GM21786 (cell line): Measurements from ENCODE around the gene NKX3-2.

Experiments used
- ATAC-seq: cut with Tn5 transposase; IDR thresholded peaks from one replicate; pipeline ENCODE4 v1.9.1; 2021; ENCODE audit not compliant: unreplicated experiment

Gene NKX3-2

GRCh38 chr4:13534344-13535063 is 9.8 kb downstream of the NKX3-2 start:
- ATAC-seq, result no peak

- ATAC-seq, result no peak
Observed at GRCh38 chr4:13533670-13534343, 10.5 kb downstream of the NKX3-2 start.

DNA sequence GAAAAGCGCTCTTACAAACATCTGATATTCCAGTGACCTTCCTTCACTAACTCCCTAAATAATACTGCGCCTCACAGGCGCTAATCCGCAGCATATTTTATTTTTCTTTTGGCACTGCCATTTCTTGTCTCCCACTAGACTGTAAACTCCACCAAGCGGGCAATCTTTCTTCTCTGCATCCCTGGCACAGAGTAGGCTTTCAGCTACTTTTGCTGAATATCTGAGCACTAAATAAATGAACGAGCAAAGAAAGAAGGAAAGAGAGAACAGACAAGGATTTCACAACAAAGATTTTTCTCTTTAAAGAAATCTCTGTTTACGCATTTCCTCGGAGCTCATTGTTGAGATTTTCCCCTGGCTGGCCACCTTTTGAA is 12.7 kb downstream of the NKX3-2 start:
- ATAC-seq, result no peak

DNA sequence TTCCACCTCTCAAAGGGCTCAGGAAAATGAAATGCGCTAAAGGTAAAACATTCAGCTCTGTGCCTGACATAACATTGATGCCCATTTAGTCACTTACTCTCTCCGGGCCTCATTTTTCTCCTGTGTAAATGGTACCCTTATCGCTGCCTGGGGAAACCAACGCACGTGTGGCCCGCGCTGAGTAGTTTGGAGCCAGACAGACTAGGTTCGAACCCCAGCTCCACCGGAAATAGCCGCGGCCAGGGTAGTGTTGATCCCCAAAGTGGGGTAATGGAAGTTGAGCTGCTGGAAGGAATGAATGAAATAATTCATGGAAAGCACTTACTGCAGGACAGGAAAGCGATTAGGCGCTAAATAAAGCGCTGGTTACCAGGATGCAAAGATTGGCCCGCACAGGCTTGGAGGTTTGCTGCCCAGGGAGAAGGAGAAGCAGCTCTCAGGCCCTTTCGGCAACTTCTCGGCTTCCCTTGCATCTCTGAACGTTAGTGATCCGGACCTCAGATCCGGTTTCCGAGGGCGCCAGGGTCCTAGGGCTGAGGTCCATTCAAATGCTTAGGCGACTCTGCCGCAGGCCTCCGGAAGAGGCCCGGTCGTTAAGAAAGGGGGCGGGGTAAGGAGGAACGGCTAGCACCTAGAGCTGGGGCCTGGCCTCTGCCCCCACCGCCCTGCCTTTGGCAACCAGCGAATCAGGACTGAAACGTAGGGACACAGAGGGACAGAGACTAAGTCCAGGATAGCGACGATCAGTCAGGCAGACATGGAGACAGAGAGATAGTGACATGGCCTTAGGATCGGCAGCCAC is 13.3 kb downstream of the NKX3-2 start:
- ATAC-seq, result no peak

- no peak for ATAC-seq
Observed at GRCh38 chr4:13529128-13529919, 15.0 kb downstream of the NKX3-2 start.

DNA sequence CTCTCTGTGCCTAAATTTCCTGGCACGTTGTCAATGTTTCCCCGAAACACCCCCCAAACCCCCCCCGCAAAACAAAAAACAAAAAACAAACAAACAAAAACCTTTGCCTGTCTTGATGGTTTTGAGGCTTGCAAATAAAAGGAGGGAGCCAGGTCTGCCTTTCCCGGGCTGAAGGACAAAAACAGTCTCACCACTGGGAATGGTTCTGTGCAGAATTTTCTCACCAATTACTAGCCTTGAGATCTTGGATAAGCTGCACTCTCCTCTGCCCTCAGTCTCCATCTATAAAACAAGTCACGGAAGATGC is 15.5 kb downstream of the NKX3-2 start:
- no peak for ATAC-seq

DNA sequence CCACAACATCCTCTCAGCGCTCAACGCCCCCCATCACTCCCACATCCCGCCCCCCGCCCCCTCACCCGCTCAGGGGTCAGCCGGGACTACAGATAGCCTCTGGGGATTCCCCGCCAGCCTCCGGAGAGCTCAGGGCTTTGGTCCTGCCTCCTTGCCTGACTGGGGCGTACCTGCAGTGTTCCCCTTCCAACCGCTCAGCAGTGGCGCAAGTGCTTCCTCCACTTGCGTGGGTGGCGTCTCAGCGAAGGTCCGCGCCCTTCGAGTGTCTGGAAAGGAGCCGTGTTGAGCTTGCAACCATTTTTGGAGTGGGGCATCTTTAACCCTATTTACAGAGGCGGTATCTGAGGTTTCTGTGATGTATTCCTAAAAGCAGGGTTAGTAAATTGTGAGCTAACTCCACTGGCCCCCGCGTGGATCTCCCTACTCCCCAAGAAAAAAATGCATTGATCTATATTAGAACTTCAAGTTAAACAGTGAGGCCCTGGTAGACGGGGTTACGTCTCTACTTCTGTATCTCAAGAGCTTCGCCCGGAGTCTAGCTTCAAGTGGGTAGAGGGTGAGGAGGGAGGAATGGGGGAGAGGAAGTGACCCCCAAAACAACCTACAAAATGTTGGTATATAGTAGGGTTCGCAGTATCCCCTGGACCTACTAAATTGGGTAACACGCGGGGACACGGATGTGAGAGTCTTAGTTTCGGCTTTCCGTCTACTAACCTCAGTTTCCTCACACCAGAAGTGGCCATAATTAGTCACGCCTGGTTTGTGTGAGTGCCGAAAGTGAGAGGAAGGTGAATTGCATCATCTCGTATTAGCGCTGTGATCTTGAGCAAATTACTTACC is 16.1 kb downstream of the NKX3-2 start:
- peak; percentile 84 for ATAC-seq

- ATAC-seq, result no peak
Observed at GRCh38 chr4:13527192-13527980, 16.9 kb downstream of the NKX3-2 start.

- ATAC-seq, result no peak
Observed at GRCh38 chr4:13526658-13527057, 17.6 kb downstream of the NKX3-2 start.

GRCh38 chr4:13525606-13526281 is 18.6 kb downstream of the NKX3-2 start:
- ATAC-seq, result no peak

DNA sequence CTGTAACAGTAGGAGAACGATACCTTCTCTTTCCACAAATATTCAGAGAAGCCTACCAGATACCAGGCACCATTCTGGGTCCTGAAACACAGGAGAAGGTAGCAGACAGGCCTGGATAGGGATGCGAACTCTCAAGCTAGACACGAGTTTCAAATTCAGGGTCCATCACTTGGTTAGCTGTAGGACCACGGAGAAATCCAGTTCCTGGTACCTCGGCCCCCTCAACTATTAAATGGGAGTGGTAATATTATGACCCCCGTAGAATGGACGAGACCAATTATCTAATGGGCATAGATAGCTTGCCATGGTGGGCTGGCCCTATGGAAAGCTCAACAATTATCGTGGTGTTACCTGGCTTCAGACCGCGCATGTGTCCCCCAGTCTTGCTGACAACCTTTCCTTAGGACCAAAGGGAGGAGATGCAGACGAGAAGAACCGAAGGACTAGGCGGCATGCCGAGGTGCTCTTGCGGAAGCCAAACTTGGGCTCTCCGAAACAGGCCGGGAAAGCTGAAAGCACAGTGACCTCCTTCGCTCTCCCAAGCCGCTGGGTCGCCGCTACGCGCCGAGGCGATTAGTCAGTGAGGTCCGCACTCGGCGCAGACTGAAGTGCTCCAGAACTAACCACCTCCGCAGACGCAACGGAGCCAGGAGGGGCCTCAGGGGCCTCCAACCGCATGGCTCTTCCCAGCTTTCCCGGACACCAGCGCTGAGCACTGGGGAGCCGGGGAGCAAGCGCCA is 19.6 kb downstream of the NKX3-2 start:
- ATAC-seq, result no peak

DNA sequence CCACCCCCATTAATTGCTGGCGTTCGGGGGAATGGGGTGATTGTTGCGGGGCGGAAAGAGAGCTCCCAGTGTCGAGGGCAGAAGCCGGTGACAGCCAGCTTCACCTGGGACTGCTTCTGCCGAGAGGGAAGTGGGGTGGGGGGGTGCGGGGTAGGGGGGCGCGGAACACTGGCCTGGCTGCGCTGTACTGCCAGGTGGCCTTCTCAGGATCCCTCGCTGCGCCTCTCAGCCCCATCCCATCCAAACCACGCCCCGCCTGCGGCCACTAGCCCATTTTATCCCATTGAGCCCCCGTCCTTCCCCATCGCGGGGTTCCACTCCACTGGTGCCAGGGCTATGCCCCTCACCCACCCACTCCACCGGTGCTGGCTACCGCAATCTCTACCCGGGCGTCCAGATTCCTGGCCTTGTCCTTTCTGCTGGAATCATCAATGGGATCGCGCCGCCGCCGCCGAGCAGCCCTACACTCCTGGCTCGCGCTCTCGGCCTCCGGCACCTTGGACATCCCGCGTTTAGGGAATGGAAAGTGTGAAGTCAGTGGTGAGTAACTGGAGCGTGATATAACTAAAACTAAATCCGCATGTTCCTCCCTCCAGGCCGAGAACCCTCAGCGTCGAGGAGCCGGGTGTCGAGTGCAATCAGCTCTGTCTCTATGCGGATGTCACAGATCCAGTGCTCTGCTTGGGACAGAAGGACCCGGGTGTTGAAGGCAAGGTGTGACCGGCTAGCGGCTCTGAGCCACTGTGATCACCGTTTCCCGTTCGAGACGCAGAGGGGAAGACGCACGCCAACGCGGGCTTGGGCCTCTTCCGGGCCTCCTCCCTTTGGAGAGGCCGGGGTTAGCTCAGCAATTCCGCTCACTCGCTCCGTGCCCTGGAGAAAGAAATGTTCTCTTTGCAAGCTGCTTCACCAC is 20.5 kb downstream of the NKX3-2 start:
- ATAC-seq, result no peak

- ATAC-seq, result no peak
Observed at GRCh38 chr4:13523105-13523477, 21.2 kb downstream of the NKX3-2 start.

GRCh38 chr4:13522282-13523104 is 21.8 kb downstream of the NKX3-2 start:
- ATAC-seq, result no peak

DNA sequence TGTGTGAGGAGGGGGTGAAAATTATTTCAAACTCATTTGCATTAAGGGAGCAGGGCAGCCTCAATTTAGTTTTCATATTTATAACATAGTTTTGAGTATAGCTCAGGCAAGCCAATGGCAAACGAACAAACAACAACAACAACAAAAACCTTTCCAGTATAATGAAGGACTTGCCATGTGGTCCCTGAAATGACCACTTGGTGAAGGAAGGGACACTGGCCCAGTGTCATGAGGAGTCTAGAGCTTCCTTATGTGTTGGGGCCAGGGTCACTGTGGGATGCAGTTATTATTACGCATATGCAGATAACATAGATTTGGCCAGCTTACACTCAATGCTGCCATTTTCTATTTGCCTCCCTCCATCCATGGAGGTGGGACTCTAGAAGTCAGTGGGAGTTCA is 23.3 kb downstream of the NKX3-2 start:
- no peak for ATAC-seq

DNA sequence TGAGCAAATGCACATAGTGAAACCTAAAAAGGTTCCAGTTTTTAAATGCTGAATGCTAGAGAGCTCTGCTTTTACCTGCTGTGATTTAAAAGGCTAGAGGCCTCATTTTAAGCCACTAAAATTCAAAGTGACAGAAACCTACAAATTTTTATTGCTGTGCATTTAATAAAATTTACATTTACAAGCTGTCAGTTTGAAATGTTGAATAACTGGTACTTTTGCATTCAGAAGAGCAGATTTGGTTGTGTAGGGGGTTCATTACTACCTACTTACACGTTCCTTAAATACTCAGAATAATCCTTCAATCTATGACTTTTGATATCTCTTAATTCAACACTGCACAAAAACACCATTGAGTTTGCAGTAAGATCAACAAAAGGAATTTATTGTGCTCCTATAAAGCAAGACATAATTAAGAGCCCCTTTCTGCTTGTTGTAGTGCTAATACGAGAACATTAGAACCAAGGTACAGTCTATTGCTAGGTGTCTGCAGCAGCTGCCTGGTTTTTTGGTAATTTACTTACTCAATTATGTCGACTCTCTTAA is 27.9 kb downstream of the NKX3-2 start:
- no peak for ATAC-seq
